ENCODE measurements around the gene R3HDM2.

Gene R3HDM2

GRCh38 chr12:57273516-57273915, 157.3 kb downstream of the R3HDM2 start:
- no peak for DNase-seq

- peak in 4 of 58 donors; percentile 5 to 11 (median 8) for DNase-seq
Measured at GRCh38 chr12:57272337-57273151, 158.3 kb downstream of the R3HDM2 start.

- DNase-seq = no peak
Measured at GRCh38 chr12:57270966-57271470, 159.8 kb downstream of the R3HDM2 start.

GRCh38 chr12:57268264-57268663, 162.6 kb downstream of the R3HDM2 start:
- no peak for DNase-seq

- DNase-seq = no peak
Measured at GRCh38 chr12:57266681-57267080, 164.2 kb downstream of the R3HDM2 start.

GRCh38 chr12:57263096-57263495, 167.7 kb downstream of the R3HDM2 start:
- DNase-seq = no peak

GRCh38 chr12:57262126-57262822, 168.6 kb downstream of the R3HDM2 start:
- DNase-seq = no peak

GRCh38 chr12:57261428-57261865, 169.4 kb downstream of the R3HDM2 start:
- DNase-seq = no peak

GRCh38 chr12:57260366-57260765, 170.5 kb downstream of the R3HDM2 start:
- DNase-seq = no peak

- no peak for DNase-seq
Measured at GRCh38 chr12:57258977-57259970, 171.6 kb downstream of the R3HDM2 start.

- DNase-seq = no peak
Measured at GRCh38 chr12:57255916-57256315, 174.9 kb downstream of the R3HDM2 start.

- no peak for DNase-seq
Measured at GRCh38 chr12:57254506-57255280, 176.2 kb downstream of the R3HDM2 start.

- DNase-seq = no peak
Measured at GRCh38 chr12:57250956-57251355, 179.9 kb downstream of the R3HDM2 start, which contains the start of gene STAC3. Gene STAC3, minus strand, starts transcription at chr12:57251187. Its CDS starts 1,551 bp downstream, at chr12:57249636.

GRCh38 chr12:57250541-57250940, 180.3 kb downstream of the R3HDM2 start:
- DNase-seq = no peak

GRCh38 chr12:57248934-57249742, 181.7 kb downstream of the R3HDM2 start:
- peak in 2 of 58 donors; percentile 16 to 24 for DNase-seq

GRCh38 chr12:57247041-57247440, 183.8 kb downstream of the R3HDM2 start:
- DNase-seq = no peak

GRCh38 chr12:57244312-57244696, 186.5 kb downstream of the R3HDM2 start:
- no peak for DNase-seq

- peak in 45 of 58 donors; percentile 10 to 74 (median 35) for DNase-seq
Measured at GRCh38 chr12:57243521-57244311, 187.1 kb downstream of the R3HDM2 start.

All from anterior cingulate cortex (tissue), 58 donors.